Stimulated activated CD4-positive, alpha-beta T cell treated with anti-CD3 and anti-CD28 coated beads, TNF-alpha, amount 100 ng/mL, for 48 hours (primary cell): ENCODE data around the gene BSND.

Experiments
- DNase-seq, 3 donors: peaks; one replicate each; pipeline ENCODE4 v3.0.0-alpha.2; 2020; ENCODE audit warnings: low read depth in 3 of 3

BSND gene

GRCh38 chr1:54991939-54992338, 6.8 kb upstream of the BSND start:
- no peak for DNase-seq

- no peak for DNase-seq
Observed at GRCh38 chr1:54993140-54993539, 5.6 kb upstream of the BSND start.

GRCh38 chr1:54994355-54994990, 4.3 kb upstream of the BSND start:
- DNase-seq, result no peak

- DNase-seq, result no peak
Observed at GRCh38 chr1:54995013-54995760, 3.5 kb upstream of the BSND start.

- no peak for DNase-seq
Observed at GRCh38 chr1:54995835-54996234, 2.9 kb upstream of the BSND start.

GRCh38 chr1:54996359-54996868, 2.3 kb upstream of the BSND start:
- DNase-seq, result peak; percentile 69 to 82 (median 76)

GRCh38 chr1:54996869-54997710, 1.6 kb upstream of the BSND start:
- DNase-seq, result no peak

- DNase-seq, result no peak
Observed at GRCh38 chr1:54997711-54997986, 1.1 kb upstream of the BSND start.

GRCh38 chr1:54998100-54998499, 633 bp upstream of the BSND start:
- DNase-seq, result no peak

GRCh38 chr1:55000110-55001085, 1.7 kb downstream of the BSND start:
- DNase-seq, result no peak

GRCh38 chr1:55001311-55001710, 2.6 kb downstream of the BSND start:
- no peak for DNase-seq

GRCh38 chr1:55002686-55003085, 4.0 kb downstream of the BSND start:
- no peak for DNase-seq

GRCh38 chr1:55005351-55006140, 6.8 kb downstream of the BSND start:
- DNase-seq, result no peak

GRCh38 chr1:55006931-55007330, 8.2 kb downstream of the BSND start:
- DNase-seq, result no peak

- no peak for DNase-seq
Observed at GRCh38 chr1:55007625-55008024, 8.9 kb downstream of the BSND start.

GRCh38 chr1:55010194-55010886, 11.6 kb downstream of the BSND start:
- no peak for DNase-seq

GRCh38 chr1:55010887-55011217, 12.1 kb downstream of the BSND start:
- DNase-seq, result no peak

- no peak for DNase-seq
Observed at GRCh38 chr1:55012661-55013060, 13.9 kb downstream of the BSND start.

- DNase-seq, result no peak
Observed at GRCh38 chr1:55015123-55015522, 16.4 kb downstream of the BSND start.
